ENCODE data around the gene WFIKKN2. TPM values are rescaled to one million over a fixed set of nuclear protein-coding genes. Genes with fewer than 3 reads are reported as not detected.

The WFIKKN2 gene
- total RNA-seq, 2 donors from 2014 or later = 0.29 to 0.35 TPM

GRCh38 chr17:50831471-50831928, 3.9 kb upstream of the WFIKKN2 start:
- H3K4me1 ChIP-seq (ENCODE audit: control insufficient read depth, insufficient read depth, low read length) = peaks cover 3% of the 10 kb centered on the region
- no peaks in the 10 kb centered on the region for H3K9me3 ChIP-seq (ENCODE audit: control insufficient read depth, low read length)
- peak; percentile 80 for DNase-seq
- peak overlapping the region; percentile 84 for H3K27ac ChIP-seq (ENCODE audit: low read depth, low read length)
- Mint-ChIP-seq H3K4me3 (no peak overlapping the region), H3K27me3 (ENCODE audit: insufficient read depth) (peaks cover 6% of the 10 kb centered on the region), H3K4me1 (peaks cover 43% of the 10 kb centered on the region), H3K36me3 (ENCODE audit: low read depth) (no peaks in the 10 kb centered on the region), H3K27ac (no peak overlapping the region), H3K9me3 (no peaks in the 10 kb centered on the region)
- H3K27me3 ChIP-seq (ENCODE audit: control insufficient read depth, insufficient read depth, low read length, poor library complexity, severe bottlenecking) = no peaks in the 10 kb centered on the region
- 70% methylated on average over 11 of the region's 11 CpGs; no CpG with 5 or more reads in 1 of the 2 experiments for WGBS, 2 experiments (ENCODE audit: insufficient coverage in 1 of 2, insufficient read length in 1 of 2)
- H3K36me3 ChIP-seq (ENCODE audit: control insufficient read depth, insufficient read depth, low read length) = no peaks in the 10 kb centered on the region
- no peak for TF ChIP-seq CTCF (conservative IDR thresholded peaks at IDR 0.05)
- H3K4me3 ChIP-seq (ENCODE audit: low read length) = no peak overlapping the region
- H3K9ac ChIP-seq (ENCODE audit: extremely low read depth, low read length, poor library complexity, severe bottlenecking) = no peak overlapping the region

- TF ChIP-seq CTCF (conservative IDR thresholded peaks at IDR 0.05) = no peak
- no peak overlapping the region for H3K9ac ChIP-seq (ENCODE audit: extremely low read depth, low read length, poor library complexity, severe bottlenecking)
- H3K27me3 Mint-ChIP-seq (ENCODE audit: insufficient read depth) = peaks cover 8% of the 10 kb centered on the region
- H3K4me3 ChIP-seq (ENCODE audit: low read length) = no peak overlapping the region
- H3K4me1 ChIP-seq (ENCODE audit: control insufficient read depth, insufficient read depth, low read length) = peaks cover 3% of the 10 kb centered on the region
- no peaks in the 10 kb centered on the region for H3K9me3 ChIP-seq (ENCODE audit: control insufficient read depth, low read length)
- no peaks in the 10 kb centered on the region for H3K27me3 ChIP-seq (ENCODE audit: control insufficient read depth, insufficient read depth, low read length, poor library complexity, severe bottlenecking)
- no peak overlapping the region for H3K4me3 Mint-ChIP-seq
- DNase-seq = no peak
- no peaks in the 10 kb centered on the region for H3K9me3 Mint-ChIP-seq
- H3K36me3 ChIP-seq (ENCODE audit: control insufficient read depth, insufficient read depth, low read length) = no peaks in the 10 kb centered on the region
- H3K4me1 Mint-ChIP-seq = peaks cover 43% of the 10 kb centered on the region
- no peak overlapping the region for H3K27ac ChIP-seq (ENCODE audit: low read depth, low read length)
- H3K27ac Mint-ChIP-seq = peak overlapping the region; percentile 70
- 94 to 100% methylated on average over 10 to 12 of the region's 12 CpGs for WGBS, 2 experiments (ENCODE audit: insufficient coverage in 1 of 2, insufficient read length in 1 of 2)
- no peaks in the 10 kb centered on the region for H3K36me3 Mint-ChIP-seq (ENCODE audit: low read depth)
Observed at GRCh38 chr17:50832267-50832863, 3.0 kb upstream of the WFIKKN2 start.

- no peaks in the 10 kb centered on the region for H3K36me3 Mint-ChIP-seq (ENCODE audit: low read depth)
- H3K27ac Mint-ChIP-seq = peak overlapping the region; percentile 70
- peak; percentile 51 for DNase-seq
- no peak for TF ChIP-seq CTCF (conservative IDR thresholded peaks at IDR 0.05)
- Histone ChIP-seq H3K9me3 (ENCODE audit: control insufficient read depth, low read length) (no peaks in the 10 kb centered on the region), H3K9ac (ENCODE audit: extremely low read depth, low read length, poor library complexity, severe bottlenecking) (no peak overlapping the region), H3K4me1 (ENCODE audit: control insufficient read depth, insufficient read depth, low read length) (peaks cover 3% of the 10 kb centered on the region), H3K36me3 (ENCODE audit: control insufficient read depth, insufficient read depth, low read length) (no peaks in the 10 kb centered on the region), H3K4me3 (ENCODE audit: low read length) (no peak overlapping the region), H3K27ac (ENCODE audit: low read depth, low read length) (peak overlapping the region; percentile 57), H3K27me3 (ENCODE audit: control insufficient read depth, insufficient read depth, low read length, poor library complexity, severe bottlenecking) (no peaks in the 10 kb centered on the region)
- H3K4me3 Mint-ChIP-seq = no peak overlapping the region
- peaks cover 47% of the 10 kb centered on the region for H3K4me1 Mint-ChIP-seq
- H3K9me3 Mint-ChIP-seq = no peaks in the 10 kb centered on the region
- 85 to 90% methylated on average over 11 to 13 of the region's 13 CpGs for whole genome bisulfite sequencing, 2 experiments (ENCODE audit: insufficient coverage in 1 of 2, insufficient read length in 1 of 2)
- peaks cover 8% of the 10 kb centered on the region for H3K27me3 Mint-ChIP-seq (ENCODE audit: insufficient read depth)
Observed at GRCh38 chr17:50832864-50833381, 2.5 kb upstream of the WFIKKN2 start.
